ENCODE data around the gene RBM4.

RBM4 gene

DNA sequence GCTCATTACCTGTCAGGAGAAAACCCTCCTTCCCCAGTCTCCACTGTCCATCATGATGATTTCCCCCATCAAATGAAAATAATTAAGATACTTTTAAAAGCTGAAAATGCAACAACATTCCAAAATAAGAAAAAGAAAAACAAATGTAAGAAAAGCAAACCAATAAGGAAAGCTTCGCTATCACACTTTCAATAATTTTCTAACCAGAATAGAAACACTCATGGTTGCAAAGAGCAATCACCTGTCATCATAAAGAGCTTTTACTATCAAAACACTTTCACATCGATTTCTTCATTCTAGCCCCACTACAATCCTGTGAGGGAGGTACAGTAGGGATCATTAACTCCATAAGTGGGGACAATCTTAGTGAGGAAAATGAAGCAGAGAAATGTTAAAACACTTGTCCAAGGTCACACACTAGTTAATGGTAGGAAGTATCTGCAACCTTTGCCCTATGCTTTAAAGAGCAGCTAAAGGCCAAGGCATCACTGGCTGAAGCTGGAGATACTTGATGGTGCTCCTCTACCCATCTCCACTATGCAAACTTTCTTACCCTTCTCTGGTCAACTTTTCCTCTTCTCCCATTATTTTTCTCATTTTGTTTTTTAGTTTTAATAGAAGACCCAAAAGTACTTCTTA is 36.6 kb downstream of the RBM4 start:
- H3K36me3 ChIP-seq (ENCODE audit: control insufficient read depth, low read length): peaks cover 42% of the 10 kb centered on the region
- H3K27me3 ChIP-seq (ENCODE audit: control insufficient read depth, low read length): no peaks in the 10 kb centered on the region
- H3K4me2 ChIP-seq (ENCODE audit: low read length): peak overlapping the region; percentile 100
- H3K9me2 ChIP-seq (replicated peaks; ENCODE audit: control insufficient read depth, low read length): no peaks in the 10 kb centered on the region
- H3K9me3 ChIP-seq (ENCODE audit: control insufficient read depth, insufficient read depth, low read length): no peaks in the 10 kb centered on the region
- no peaks in the 10 kb centered on the region for H4K20me1 ChIP-seq (ENCODE audit: control insufficient read depth, insufficient read depth, low read depth, low read length)
- H3K27ac ChIP-seq (ENCODE audit: low read depth, low read length): no peak overlapping the region
- TF ChIP-seq EZH2phosphoT487 (IDR thresholded peaks at IDR 0.05; ENCODE audit: borderline replicate concordance, low read length): no peak
- TF ChIP-seq, protein P1, sequence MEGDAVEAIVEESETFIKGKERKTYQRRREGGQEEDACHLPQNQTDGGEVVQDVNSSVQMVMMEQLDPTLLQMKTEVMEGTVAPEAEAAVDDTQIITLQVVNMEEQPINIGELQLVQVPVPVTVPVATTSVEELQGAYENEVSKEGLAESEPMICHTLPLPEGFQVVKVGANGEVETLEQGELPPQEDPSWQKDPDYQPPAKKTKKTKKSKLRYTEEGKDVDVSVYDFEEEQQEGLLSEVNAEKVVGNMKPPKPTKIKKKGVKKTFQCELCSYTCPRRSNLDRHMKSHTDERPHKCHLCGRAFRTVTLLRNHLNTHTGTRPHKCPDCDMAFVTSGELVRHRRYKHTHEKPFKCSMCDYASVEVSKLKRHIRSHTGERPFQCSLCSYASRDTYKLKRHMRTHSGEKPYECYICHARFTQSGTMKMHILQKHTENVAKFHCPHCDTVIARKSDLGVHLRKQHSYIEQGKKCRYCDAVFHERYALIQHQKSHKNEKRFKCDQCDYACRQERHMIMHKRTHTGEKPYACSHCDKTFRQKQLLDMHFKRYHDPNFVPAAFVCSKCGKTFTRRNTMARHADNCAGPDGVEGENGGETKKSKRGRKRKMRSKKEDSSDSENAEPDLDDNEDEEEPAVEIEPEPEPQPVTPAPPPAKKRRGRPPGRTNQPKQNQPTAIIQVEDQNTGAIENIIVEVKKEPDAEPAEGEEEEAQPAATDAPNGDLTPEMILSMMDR (IDR thresholded peaks at IDR 0.05; ENCODE audit: low read depth, low read length, poor library complexity, severe bottlenecking): no peak
- H3F3A ChIP-seq (ENCODE audit: control insufficient read depth, insufficient read depth): peaks cover 21% of the 10 kb centered on the region
- H3K4me3 ChIP-seq (ENCODE audit: low read length): peak overlapping the region; percentile 83
- H3K79me2 ChIP-seq (ENCODE audit: control insufficient read depth, low read length): peaks cover 71% of the 10 kb centered on the region
- peaks cover 46% of the 10 kb centered on the region for H3K4me1 ChIP-seq (ENCODE audit: control insufficient read depth, low read length)

DNA sequence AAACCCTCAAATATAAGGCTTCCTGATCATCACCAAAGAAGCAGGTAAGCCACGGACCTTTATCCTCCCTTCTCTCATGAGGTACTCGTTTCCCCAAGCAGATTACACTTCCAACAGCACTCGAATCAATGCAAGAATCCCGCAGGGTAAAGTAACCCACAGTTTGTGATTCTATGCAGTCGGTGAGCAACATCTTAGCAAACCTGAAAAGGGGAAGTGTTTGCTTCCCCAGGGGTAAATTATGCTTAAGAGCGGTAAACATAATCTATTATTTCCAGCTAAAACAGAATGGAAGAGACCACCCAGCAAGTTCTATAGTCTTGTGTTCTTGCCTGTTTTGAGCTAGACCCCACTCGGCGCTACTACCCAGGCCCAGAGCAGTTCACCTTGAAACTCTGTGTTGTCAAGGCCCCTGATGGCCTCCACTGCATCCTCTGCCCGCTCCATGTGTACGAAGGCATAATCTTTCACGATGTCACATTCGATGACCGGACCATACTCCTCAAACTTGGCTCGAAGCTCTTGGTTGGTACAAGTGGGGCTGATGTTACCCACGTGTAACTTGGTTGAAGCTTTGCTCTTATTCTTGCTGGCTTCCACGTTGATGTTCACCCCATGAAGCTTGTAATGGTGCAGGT is 37.9 kb downstream of the RBM4 start:
- peaks cover 32% of the 10 kb centered on the region for H3K36me3 ChIP-seq (ENCODE audit: control insufficient read depth, low read length)
- H3K27ac ChIP-seq (ENCODE audit: low read depth, low read length): 0 out of 2 replicates have a peak overlapping the region, but pooled peaks have one; percentile 21
- peaks cover 58% of the 10 kb centered on the region for H3K79me2 ChIP-seq (ENCODE audit: control insufficient read depth, low read length)
- no peak for TF ChIP-seq EZH2phosphoT487 (IDR thresholded peaks at IDR 0.05; ENCODE audit: borderline replicate concordance, low read length)
- TF ChIP-seq, protein P1 (IDR thresholded peaks at IDR 0.05; ENCODE audit: low read depth, low read length, poor library complexity, severe bottlenecking): no peak
- peaks cover 45% of the 10 kb centered on the region for H3K4me1 ChIP-seq (ENCODE audit: control insufficient read depth, low read length)
- H4K20me1 ChIP-seq (ENCODE audit: control insufficient read depth, insufficient read depth, low read depth, low read length): no peaks in the 10 kb centered on the region
- H3K27me3 ChIP-seq (ENCODE audit: control insufficient read depth, low read length): no peaks in the 10 kb centered on the region
- H3K9me3 ChIP-seq (ENCODE audit: control insufficient read depth, insufficient read depth, low read length): no peaks in the 10 kb centered on the region
- no peaks in the 10 kb centered on the region for H3K9me2 ChIP-seq (replicated peaks; ENCODE audit: control insufficient read depth, low read length)
- H3K4me3 ChIP-seq (ENCODE audit: low read length): peak overlapping the region; percentile 83
- H3F3A ChIP-seq (ENCODE audit: control insufficient read depth, insufficient read depth): peaks cover 18% of the 10 kb centered on the region
- peak overlapping the region; percentile 100 for H3K4me2 ChIP-seq (ENCODE audit: low read length)

DNA sequence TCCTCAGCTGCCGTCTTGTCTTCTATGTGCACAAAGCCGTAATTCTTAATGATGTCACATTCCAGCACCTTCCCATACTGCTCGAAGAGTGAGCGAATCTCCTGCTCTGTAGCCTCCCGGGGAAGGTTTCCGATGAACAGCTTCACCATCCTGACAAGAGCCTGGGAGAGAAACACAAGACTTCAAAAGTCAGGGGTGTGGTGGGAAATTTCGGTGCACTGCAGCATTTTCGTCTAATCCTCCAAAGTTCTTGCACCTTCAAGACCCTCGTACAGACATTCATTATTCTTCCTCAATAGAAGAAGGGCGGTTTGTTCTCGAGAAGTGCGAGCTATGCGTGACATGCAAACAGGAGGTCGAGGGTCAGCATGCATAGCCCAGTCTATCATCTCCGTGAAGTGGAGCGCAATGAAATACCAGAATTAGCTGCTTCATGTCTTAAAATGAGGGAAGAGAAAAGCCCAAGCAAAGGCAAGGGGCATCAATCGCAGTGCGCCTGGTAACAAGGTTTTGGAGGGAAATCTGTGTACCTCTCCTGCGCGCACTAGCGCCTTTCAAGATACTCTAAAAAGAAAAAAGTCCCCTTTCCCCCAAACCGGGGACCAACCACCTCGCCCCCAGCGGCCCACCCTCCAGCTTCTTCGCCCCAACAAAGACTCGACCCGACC is 38.6 kb downstream of the RBM4 start:
- Histone ChIP-seq H3K79me2 (ENCODE audit: control insufficient read depth, low read length) (peaks cover 52% of the 10 kb centered on the region), H3K4me3 (ENCODE audit: low read length) (peak overlapping the region; percentile 83)

More for the DNA sequence above, 38.6 kb downstream of the RBM4 start:
- TF ChIP-seq EZH2phosphoT487 (IDR thresholded peaks at IDR 0.05; ENCODE audit: borderline replicate concordance, low read length): no peak
- TF ChIP-seq, protein P1 (IDR thresholded peaks at IDR 0.05; ENCODE audit: low read depth, low read length, poor library complexity, severe bottlenecking): no peak
- Histone ChIP-seq H3F3A (ENCODE audit: control insufficient read depth, insufficient read depth) (peaks cover 18% of the 10 kb centered on the region), H3K4me2 (ENCODE audit: low read length) (peak overlapping the region; percentile 100), H3K27me3 (ENCODE audit: control insufficient read depth, low read length) (no peaks in the 10 kb centered on the region), H4K20me1 (ENCODE audit: control insufficient read depth, insufficient read depth, low read depth, low read length) (no peaks in the 10 kb centered on the region), H3K36me3 (ENCODE audit: control insufficient read depth, low read length) (peaks cover 32% of the 10 kb centered on the region), H3K27ac (ENCODE audit: low read depth, low read length) (peak overlapping the region; percentile 88), H3K9me3 (ENCODE audit: control insufficient read depth, insufficient read depth, low read length) (no peaks in the 10 kb centered on the region), H3K4me1 (ENCODE audit: control insufficient read depth, low read length) (peaks cover 45% of the 10 kb centered on the region), H3K9me2 (replicated peaks; ENCODE audit: control insufficient read depth, low read length) (no peaks in the 10 kb centered on the region)
